Nephron progenitor cell (in vitro differentiated cells): ENCODE results near the gene TTF2.

ENCODE experiments used
- DNase-seq: peaks from one replicate; pipeline ENCODE4 v3.0.0; 2021
- H3K27ac Mint-ChIP-seq: 2 replicates; pipeline ENCODE4 v1.8.0; 2021; ENCODE audit warnings: mild to moderate bottlenecking, moderate library complexity, mixed read lengths
- H3K27me3 Mint-ChIP-seq: 2 replicates; pipeline ENCODE4 v1.8.0; 2021; ENCODE audit warnings: mild to moderate bottlenecking, low read depth, mixed read lengths; ENCODE audit not compliant: poor library complexity
- H3K36me3 Mint-ChIP-seq: 2 replicates; pipeline ENCODE4 v1.8.0; 2021; ENCODE audit warnings: low read depth, mixed read lengths
- H3K4me1 Mint-ChIP-seq: 2 replicates; pipeline ENCODE4 v1.8.0; 2021; ENCODE audit warnings: mixed read lengths
- H3K4me3 Mint-ChIP-seq: 2 replicates; pipeline ENCODE4 v1.8.0; 2021; ENCODE audit warnings: mild to moderate bottlenecking, moderate library complexity, mixed read lengths
- H3K9me3 Mint-ChIP-seq: 2 replicates; pipeline ENCODE4 v1.8.0; 2021; ENCODE audit warnings: mild to moderate bottlenecking, moderate library complexity, mixed read lengths
- CTCF ChIP-seq: fragments of 200-600 bp; sonication (generic); IDR thresholded peaks from 2 replicates; pipeline ENCODE4 v1.5.0; 2021; ENCODE audit warnings: antibody characterized with exemption

TTF2 gene

GRCh38 chr1:117104986-117105385 lies 44.9 kb downstream of the TTF2 start:
- H3K36me3 Mint-ChIP-seq, result peaks cover 87% of the 10 kb centered on the region
- H3K9me3 Mint-ChIP-seq, result no peaks in the 10 kb centered on the region
- no peak overlapping the region for H3K4me3 Mint-ChIP-seq
- peaks cover 2% of the 10 kb centered on the region for H3K27me3 Mint-ChIP-seq
- DNase-seq, result no peak
- no peak for TF ChIP-seq CTCF
- no peaks in the 10 kb centered on the region for H3K4me1 Mint-ChIP-seq
- H3K27ac Mint-ChIP-seq, result no peak overlapping the region

- DNase-seq, result no peak
- Mint-ChIP-seq H3K4me3 (no peak overlapping the region), H3K4me1 (no peaks in the 10 kb centered on the region), H3K27me3 (peaks cover 2% of the 10 kb centered on the region), H3K27ac (peak overlapping the region; percentile 85), H3K36me3 (peaks cover 83% of the 10 kb centered on the region), H3K9me3 (no peaks in the 10 kb centered on the region)
- no peak for TF ChIP-seq CTCF
Observed at GRCh38 chr1:117105722-117106121, 45.6 kb downstream of the TTF2 start.

- H3K4me1 Mint-ChIP-seq, result no peaks in the 10 kb centered on the region
- no peak for TF ChIP-seq CTCF
- peaks cover 83% of the 10 kb centered on the region for H3K36me3 Mint-ChIP-seq
- H3K9me3 Mint-ChIP-seq, result no peaks in the 10 kb centered on the region
- DNase-seq, result no peak
- peaks cover 2% of the 10 kb centered on the region for H3K27me3 Mint-ChIP-seq
- H3K4me3 Mint-ChIP-seq, result no peak overlapping the region
- peak overlapping the region; percentile 85 for H3K27ac Mint-ChIP-seq
Observed at GRCh38 chr1:117106478-117106877, 46.4 kb downstream of the TTF2 start.

GRCh38 chr1:117107364-117107763 lies 47.2 kb downstream of the TTF2 start:
- Mint-ChIP-seq H3K4me3 (no peak overlapping the region), H3K36me3 (peaks cover 82% of the 10 kb centered on the region), H3K9me3 (no peaks in the 10 kb centered on the region), H3K4me1 (no peaks in the 10 kb centered on the region), H3K27ac (no peak overlapping the region), H3K27me3 (peaks cover 2% of the 10 kb centered on the region)
- no peak for DNase-seq
- TF ChIP-seq CTCF, result no peak

GRCh38 chr1:117110774-117111173 lies 50.6 kb downstream of the TTF2 start:
- no peak for TF ChIP-seq CTCF
- H3K27ac Mint-ChIP-seq, result peak overlapping the region; percentile 50
- no peaks in the 10 kb centered on the region for H3K4me1 Mint-ChIP-seq
- DNase-seq, result no peak
- H3K4me3 Mint-ChIP-seq, result no peak overlapping the region
- no peaks in the 10 kb centered on the region for H3K9me3 Mint-ChIP-seq
- H3K27me3 Mint-ChIP-seq, result peaks cover 2% of the 10 kb centered on the region
- peaks cover 82% of the 10 kb centered on the region for H3K36me3 Mint-ChIP-seq

GRCh38 chr1:117112047-117112717 lies 52.1 kb downstream of the TTF2 start:
- no peak overlapping the region for H3K4me3 Mint-ChIP-seq
- H3K9me3 Mint-ChIP-seq, result no peaks in the 10 kb centered on the region
- H3K27me3 Mint-ChIP-seq, result no peaks in the 10 kb centered on the region
- no peak for TF ChIP-seq CTCF
- H3K27ac Mint-ChIP-seq, result peak overlapping the region; percentile 97
- DNase-seq, result no peak
- peaks cover 82% of the 10 kb centered on the region for H3K36me3 Mint-ChIP-seq
- H3K4me1 Mint-ChIP-seq, result peaks cover 6% of the 10 kb centered on the region
